Measurements from ENCODE around the gene BARHL2.

The BARHL2 gene

DNA sequence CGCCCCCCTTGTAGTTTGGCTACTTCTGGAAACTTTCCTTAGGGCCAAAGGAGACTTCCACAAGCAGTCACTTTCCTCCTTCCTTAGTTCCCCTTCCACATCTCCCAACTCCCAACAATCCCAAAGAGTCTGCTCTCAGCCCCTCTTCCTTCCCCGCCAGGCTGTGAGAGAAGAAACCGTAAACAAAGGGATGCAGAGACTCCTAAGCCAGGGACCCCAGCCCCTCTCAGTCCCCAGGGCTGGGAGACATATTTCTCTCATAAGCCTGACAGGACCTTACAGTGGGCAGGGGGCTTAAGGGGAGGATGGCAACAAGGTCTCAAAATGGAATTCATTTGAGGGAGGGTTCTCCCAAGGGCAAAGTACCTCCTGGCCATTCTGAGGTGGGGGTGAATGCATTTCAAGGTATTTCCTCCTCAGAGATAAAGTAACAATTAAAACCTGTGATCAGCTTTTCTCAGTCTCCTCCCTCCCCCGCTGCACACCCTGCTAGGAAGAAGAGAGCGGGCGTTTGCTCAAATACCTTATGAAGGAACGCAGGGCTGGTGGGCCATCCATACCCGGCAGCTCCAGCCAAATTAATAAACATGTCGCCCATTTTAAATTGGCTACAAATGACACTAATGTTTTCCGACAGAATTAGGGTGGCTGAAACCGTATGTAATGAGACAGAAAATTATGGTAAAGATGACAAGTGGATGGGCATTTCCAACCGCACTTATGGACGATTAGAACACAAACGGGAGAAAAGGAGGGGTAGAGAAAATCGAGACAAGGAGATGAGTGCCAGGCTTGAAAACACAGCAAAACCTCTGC, 4.0 kb downstream of the BARHL2 start:
- TF ChIP-seq, protein P1, sequence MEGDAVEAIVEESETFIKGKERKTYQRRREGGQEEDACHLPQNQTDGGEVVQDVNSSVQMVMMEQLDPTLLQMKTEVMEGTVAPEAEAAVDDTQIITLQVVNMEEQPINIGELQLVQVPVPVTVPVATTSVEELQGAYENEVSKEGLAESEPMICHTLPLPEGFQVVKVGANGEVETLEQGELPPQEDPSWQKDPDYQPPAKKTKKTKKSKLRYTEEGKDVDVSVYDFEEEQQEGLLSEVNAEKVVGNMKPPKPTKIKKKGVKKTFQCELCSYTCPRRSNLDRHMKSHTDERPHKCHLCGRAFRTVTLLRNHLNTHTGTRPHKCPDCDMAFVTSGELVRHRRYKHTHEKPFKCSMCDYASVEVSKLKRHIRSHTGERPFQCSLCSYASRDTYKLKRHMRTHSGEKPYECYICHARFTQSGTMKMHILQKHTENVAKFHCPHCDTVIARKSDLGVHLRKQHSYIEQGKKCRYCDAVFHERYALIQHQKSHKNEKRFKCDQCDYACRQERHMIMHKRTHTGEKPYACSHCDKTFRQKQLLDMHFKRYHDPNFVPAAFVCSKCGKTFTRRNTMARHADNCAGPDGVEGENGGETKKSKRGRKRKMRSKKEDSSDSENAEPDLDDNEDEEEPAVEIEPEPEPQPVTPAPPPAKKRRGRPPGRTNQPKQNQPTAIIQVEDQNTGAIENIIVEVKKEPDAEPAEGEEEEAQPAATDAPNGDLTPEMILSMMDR (IDR thresholded peaks at IDR 0.05; ENCODE audit: insufficient read depth, low read length): no peak
- TF ChIP-seq GABPA (IDR thresholded peaks at IDR 0.05; ENCODE audit: low read depth): no peak
- TF ChIP-seq, protein P2, sequence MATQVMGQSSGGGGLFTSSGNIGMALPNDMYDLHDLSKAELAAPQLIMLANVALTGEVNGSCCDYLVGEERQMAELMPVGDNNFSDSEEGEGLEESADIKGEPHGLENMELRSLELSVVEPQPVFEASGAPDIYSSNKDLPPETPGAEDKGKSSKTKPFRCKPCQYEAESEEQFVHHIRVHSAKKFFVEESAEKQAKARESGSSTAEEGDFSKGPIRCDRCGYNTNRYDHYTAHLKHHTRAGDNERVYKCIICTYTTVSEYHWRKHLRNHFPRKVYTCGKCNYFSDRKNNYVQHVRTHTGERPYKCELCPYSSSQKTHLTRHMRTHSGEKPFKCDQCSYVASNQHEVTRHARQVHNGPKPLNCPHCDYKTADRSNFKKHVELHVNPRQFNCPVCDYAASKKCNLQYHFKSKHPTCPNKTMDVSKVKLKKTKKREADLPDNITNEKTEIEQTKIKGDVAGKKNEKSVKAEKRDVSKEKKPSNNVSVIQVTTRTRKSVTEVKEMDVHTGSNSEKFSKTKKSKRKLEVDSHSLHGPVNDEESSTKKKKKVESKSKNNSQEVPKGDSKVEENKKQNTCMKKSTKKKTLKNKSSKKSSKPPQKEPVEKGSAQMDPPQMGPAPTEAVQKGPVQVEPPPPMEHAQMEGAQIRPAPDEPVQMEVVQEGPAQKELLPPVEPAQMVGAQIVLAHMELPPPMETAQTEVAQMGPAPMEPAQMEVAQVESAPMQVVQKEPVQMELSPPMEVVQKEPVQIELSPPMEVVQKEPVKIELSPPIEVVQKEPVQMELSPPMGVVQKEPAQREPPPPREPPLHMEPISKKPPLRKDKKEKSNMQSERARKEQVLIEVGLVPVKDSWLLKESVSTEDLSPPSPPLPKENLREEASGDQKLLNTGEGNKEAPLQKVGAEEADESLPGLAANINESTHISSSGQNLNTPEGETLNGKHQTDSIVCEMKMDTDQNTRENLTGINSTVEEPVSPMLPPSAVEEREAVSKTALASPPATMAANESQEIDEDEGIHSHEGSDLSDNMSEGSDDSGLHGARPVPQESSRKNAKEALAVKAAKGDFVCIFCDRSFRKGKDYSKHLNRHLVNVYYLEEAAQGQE (IDR thresholded peaks at IDR 0.05; ENCODE audit: insufficient replicate concordance, low read depth): no peak
- no peak for TF ChIP-seq SPI1 (IDR thresholded peaks at IDR 0.05; ENCODE audit: borderline replicate concordance, low read depth)
- TF ChIP-seq POLR2AphosphoS5 (IDR thresholded peaks at IDR 0.05; ENCODE audit: low read depth): no peak
- Histone ChIP-seq H3K4me3 (replicated peaks; ENCODE audit: insufficient read depth, low read length) (no peak overlapping the region), H3K27ac (replicated peaks) (no peak overlapping the region)

DNA sequence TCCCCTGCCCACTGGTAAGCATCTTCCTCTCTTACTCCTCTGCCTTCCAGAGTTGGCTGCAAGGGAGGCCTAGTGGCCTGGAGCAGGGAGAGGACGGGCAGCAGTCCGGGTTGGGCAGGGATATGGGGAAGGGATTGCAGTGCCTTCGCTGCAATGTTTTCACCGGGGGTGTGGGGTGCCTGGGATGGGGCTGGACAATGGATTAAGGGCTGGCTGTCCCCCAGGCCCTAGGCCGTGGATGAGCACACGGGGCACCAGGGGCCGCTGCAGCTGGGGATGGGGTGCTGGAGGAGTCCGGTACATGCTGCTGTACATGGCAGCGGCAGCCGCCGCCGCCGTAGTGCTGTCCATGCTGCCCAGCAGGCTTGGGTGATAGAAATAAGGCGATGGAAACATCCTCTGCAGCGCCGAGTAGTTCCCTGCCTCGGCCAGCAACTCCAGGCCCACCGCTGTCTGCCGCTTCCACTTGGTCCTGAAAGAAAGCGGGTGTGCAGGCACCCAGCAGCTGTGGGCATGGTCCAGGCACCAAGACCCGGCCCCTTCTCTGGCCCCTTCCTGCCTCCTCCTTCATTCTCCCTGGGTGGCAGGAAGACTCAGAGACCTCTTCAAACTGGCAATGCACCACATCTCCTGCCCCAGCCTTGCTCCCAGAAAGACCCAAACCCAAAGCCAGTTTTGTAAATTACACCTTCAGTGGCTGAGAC, 4.8 kb downstream of the BARHL2 start:
- TF ChIP-seq, protein P2 (IDR thresholded peaks at IDR 0.05; ENCODE audit: insufficient replicate concordance, low read depth): no peak
- TF ChIP-seq POLR2AphosphoS5 (IDR thresholded peaks at IDR 0.05; ENCODE audit: low read depth) (no peak), GABPA (IDR thresholded peaks at IDR 0.05; ENCODE audit: low read depth) (no peak)
- Histone ChIP-seq H3K27me3 (ENCODE audit: insufficient read depth, poor library complexity, severe bottlenecking) (peaks cover 81% of the 10 kb centered on the region), H3K4me3 (replicated peaks; ENCODE audit: insufficient read depth, low read length) (no peak overlapping the region), H3K27ac (replicated peaks) (no peak overlapping the region)
- DNase-seq (ENCODE audit: low read depth in 1 of 2, low spot score in 1 of 2): no peak

More for the DNA sequence above, 4.0 kb downstream of the BARHL2 start:
- peaks cover 78% of the 10 kb centered on the region for H3K27me3 ChIP-seq (ENCODE audit: insufficient read depth, poor library complexity, severe bottlenecking)
- no peak for DNase-seq (ENCODE audit: low read depth in 1 of 2, low spot score in 1 of 2)

DNA sequence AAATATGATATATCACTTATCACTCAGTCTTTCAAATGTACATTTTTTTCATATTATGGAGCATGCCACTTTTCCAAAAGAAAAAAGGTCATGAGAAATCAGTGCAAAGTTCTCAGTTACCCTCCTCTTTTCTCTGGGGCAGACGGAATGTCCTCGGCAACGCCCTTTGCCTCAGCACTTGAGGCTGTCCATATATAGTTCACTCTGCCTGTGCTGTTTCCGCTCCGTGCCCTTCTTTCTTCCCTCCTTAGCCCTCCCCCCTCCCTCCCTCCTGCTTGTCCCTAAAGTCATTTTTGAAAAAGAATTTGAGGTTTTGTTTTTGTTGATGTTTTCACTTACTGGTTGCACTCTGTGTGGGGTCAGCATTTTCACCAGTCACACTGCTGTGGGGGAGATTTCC, 5.4 kb downstream of the BARHL2 start:
- DNase-seq (ENCODE audit: low read depth in 1 of 2, low spot score in 1 of 2): no peak
- H3K4me3 ChIP-seq (replicated peaks; ENCODE audit: insufficient read depth, low read length): no peak overlapping the region
- TF ChIP-seq POLR2AphosphoS5 (IDR thresholded peaks at IDR 0.05; ENCODE audit: low read depth) (no peak), GABPA (IDR thresholded peaks at IDR 0.05; ENCODE audit: low read depth) (no peak), SPI1 (IDR thresholded peaks at IDR 0.05; ENCODE audit: borderline replicate concordance, low read depth) (no peak)
- TF ChIP-seq, protein P1 (IDR thresholded peaks at IDR 0.05; ENCODE audit: insufficient read depth, low read length): no peak
- TF ChIP-seq, protein P2 (IDR thresholded peaks at IDR 0.05; ENCODE audit: insufficient replicate concordance, low read depth): no peak
- peaks cover 78% of the 10 kb centered on the region for H3K27me3 ChIP-seq (ENCODE audit: insufficient read depth, poor library complexity, severe bottlenecking)
- no peak overlapping the region for H3K27ac ChIP-seq (replicated peaks)
